SK-N-DZ (cell line): Measurements from ENCODE around the gene SLC27A2.
"Not testable (repeated sequence)": the region's sequence is repeated elsewhere in the genome, so short reads cannot be mapped to it uniquely, and the experiment has no call there.

ENCODE experiments used
- DNase-seq: peaks from one replicate; pipeline ENCODE4 v3.0.0-alpha.2; 2015; ENCODE audit warnings: low spot score

Gene SLC27A2

GRCh38 chr15:50163719-50164410 lies 18.1 kb upstream of the SLC27A2 start:
- DNase-seq: no peak

DNA sequence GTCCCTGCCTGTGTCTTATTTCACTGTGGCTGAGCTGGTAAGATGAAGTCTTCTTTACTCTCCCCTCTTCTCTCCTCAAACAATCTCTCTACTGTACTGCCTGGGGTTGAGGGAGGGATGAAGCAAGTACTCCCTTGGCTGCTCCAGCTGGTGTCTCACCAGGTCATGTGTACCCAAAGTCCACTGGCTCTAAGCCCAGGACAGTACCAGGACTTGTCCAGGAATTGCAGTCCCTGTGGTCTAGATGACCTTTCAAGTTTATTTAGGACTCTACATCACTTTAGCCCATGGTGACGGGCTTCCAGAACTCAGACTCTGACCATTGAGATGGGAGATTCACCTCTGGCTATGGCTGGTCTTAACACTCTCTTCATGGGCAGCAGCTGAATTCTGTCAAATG lies 17.5 kb upstream of the SLC27A2 start:
- no peak for DNase-seq

GRCh38 chr15:50166216-50166615 lies 15.8 kb upstream of the SLC27A2 start:
- DNase-seq: no peak

DNA sequence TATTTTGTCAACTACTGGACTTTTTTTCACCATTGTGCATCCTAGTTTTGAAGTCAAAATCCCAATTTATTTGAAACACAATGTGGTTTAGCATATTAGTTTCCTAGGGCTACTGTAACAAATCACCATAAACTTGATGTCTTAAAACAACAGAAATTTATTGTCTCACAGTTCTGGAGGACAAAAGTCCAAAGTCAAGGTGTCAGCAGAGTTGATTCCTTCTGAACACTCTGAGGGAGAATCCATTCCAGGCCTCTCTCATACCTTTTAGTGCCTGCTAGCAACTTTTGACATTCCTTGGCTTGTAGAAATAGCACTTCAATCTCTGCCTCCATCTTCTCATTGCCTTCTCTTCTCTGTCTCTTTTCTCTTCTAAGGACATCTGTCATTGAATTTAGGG lies 14.9 kb upstream of the SLC27A2 start:
- no peak for DNase-seq

DNA sequence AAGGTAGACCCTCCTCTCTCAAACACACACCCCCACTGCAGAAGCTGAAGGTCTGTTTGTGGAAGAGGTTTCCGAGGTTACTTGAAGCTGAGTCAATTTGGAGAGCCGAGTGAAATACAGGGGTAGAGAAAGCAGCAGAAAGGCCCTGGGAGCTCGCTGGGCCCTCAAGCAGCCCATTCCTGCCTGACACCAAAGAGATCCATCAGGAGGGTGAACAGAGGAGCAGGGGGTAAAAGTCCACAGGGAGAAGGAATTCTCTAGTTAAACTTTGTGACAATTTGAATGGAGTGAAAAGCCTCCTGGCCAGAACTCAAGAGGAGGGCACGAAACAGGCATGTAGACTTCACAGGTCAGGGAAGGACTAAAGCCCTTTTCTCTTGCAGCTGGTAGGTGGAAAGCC lies 13.6 kb upstream of the SLC27A2 start:
- no peak for DNase-seq

DNA sequence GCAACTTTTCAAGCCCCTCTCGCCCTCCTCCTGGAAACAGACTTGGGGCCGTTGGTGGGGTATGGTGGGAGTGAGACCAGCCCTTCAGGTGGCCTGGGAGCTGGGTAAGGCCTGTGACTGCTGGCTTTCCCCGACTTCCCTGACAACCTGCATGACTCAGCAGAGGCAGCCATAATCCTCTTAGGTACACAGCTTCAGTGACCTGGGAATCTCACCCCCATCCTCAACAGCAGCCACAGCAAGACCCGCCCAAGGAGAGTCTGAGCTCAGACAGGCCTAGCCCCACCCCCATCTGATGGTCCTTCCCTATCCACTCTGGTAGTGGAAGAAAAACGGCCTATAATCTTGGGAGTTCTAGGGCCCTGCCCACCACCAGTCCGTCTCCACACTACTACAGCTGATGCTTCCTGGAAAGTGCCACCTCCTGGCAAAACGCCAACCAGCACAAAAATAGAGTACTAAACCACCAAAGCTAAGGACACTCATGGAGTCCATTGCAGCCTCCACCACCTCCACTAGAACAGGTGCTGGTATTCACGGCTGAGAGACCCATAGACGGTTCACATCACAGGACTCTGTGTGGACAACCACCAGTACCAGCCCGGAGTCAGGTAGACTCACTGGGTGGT lies 13.1 kb upstream of the SLC27A2 start:
- no peak for DNase-seq

- not testable (repeated sequence) for DNase-seq
Observed at GRCh38 chr15:50172360-50172895, 9.6 kb upstream of the SLC27A2 start.

DNA sequence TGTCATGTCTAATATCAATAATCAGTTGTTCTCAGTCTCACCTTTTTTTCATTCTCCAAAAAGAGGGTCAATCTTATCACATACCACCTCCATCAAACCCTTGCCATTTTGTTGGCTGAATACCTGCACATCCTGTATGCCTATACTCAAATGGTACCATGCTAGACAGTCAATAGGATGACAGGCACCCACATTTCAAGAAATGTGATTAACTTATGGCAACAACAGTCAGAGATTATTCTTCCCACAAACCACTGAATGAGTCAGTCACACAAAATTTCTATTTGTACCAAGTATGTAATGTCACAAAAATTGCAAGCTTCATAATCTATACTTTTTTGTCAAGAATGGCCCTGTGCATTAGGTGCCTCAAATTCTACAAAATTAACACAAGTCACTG lies 5.1 kb upstream of the SLC27A2 start:
- no peak for DNase-seq

DNA sequence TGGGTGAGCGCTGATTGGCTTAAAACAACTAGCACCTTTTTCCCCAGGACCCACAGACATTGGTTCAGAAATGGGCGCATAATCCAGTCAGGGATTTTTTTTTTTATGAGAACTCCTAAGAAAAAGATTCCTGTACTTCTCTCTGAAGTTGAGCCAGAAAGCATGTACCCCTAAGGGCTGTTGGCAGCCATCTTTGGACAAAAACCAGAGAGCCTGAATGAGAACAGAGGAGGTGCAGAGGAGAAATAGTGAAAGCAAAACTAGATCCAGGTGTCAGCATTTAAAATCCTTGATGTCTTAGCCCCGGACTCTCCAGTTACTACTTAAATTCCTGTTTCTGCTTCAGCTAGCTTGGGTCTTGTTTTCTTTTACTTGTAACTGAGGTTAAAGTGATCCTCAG lies 1.9 kb upstream of the SLC27A2 start:
- DNase-seq: no peak

- DNase-seq: no peak
Observed at GRCh38 chr15:50180582-50180981, 1.4 kb upstream of the SLC27A2 start.

DNA sequence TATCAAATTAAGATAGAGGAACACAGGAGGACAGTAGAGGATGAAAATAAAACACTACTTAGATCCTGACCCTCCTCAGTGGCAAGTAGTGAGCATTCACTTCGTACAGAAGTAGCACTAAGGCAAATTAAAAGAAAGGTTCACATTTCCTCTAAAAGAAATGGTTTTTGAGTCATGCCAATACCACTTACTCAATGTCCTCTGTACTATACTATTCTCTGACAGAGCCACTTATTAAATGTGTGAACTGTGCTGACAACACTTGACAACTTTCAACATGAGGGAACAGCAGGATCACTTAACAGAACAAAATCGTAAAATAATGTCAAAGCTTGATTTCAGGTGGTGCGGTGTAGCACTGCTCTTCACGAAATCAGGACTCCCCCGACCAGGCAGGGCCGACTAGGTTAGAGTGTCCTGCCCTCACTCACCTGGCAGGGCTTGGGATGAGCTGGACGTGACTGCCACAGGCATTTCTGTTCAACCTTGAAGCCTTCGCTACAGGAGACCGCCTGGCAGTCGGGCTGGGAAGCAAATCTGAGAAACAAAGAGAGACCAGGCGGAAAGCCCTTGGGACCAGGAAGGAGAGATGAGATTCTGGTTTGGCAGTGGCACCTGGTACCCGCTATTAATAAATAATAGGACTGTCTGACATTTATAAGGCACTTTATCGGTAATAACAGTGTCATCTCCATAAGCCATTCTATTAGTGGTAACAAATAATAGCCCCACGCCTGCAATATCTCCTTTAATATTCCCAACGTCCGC lies 611 bp upstream of the SLC27A2 start:
- no peak for DNase-seq

- DNase-seq: no peak
Observed at GRCh38 chr15:50182219-50183013, 420 bp downstream of the SLC27A2 start.

GRCh38 chr15:50183112-50183794 lies 1.3 kb downstream of the SLC27A2 start:
- no peak for DNase-seq

DNA sequence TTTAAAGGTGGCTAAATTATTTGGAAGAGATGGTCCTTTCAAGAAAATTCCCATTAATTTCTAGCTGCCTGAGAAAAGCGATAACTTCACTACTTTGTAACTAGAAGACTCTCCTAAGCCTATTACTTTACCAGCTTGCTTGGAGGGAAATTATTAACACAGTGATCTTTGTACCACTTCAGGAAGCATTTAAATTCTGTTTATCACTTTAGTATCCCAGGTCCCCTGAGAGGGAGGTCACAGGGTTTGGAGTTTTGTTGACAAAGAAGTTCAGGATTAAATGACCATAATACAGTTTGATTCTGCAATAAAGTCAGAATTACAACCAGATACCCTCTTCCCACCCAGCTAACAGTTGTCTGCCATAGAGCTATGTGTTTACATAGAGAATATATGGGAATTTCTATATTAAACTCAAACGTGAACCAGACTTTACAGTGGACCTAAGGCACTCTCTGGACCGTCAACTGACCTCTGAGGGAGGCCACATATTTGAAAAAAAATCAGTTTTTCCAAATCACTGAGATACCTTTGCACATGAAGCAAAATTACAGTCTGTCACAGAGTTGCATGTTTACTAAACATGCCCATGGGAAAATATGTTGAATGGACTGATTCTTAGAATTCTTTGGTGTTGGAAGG lies 3.0 kb downstream of the SLC27A2 start:
- no peak for DNase-seq

GRCh38 chr15:50186090-50186489 lies 4.1 kb downstream of the SLC27A2 start:
- DNase-seq: no peak

- no peak for DNase-seq
Observed at GRCh38 chr15:50186752-50187151, 4.8 kb downstream of the SLC27A2 start.

DNA sequence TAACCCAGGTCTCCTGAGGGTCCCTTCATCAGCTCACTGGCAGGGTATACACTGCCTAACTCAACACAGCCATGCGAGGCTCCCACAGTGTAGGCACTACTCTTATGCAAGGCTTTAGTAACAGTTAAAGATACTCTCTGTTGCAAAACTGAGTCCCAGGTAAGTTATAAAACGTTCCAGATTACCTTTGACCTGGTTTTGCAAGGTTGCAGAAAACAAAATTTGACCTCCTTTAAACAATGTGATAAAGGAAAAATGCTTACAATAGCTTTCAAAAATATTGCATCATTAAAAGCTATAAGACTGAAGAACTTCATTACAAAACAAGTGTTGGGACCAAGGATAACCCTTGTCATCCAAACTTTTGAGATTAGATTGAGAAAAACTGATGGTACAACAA lies 5.5 kb downstream of the SLC27A2 start:
- no peak for DNase-seq

- DNase-seq: no peak
Observed at GRCh38 chr15:50187997-50188396, 6.0 kb downstream of the SLC27A2 start.

GRCh38 chr15:50188793-50189192 lies 6.8 kb downstream of the SLC27A2 start:
- not testable (repeated sequence) for DNase-seq

GRCh38 chr15:50189633-50190032 lies 7.6 kb downstream of the SLC27A2 start:
- DNase-seq: no peak

DNA sequence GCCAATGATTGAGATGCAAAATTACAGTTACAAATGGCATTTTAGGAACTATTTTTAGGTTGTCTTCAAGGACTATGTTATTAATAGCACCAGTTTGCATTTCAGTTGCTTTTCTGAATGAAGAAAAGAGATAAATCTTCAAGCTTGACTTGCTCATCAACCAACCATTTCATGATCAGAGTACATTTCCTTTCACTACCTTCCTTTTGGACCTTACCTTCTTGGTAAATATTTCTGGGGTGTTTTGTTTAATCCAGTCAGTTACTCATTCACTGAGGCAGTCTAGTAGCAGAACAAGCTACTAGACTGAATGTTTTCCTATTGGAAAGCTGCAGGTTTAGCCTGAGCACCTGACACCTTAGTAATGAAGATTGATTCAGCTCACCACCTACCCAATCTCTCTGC lies 8.2 kb downstream of the SLC27A2 start:
- no peak for DNase-seq
